ENCODE results near the gene TNRC6A. TPM values are rescaled to one million over a fixed set of nuclear protein-coding genes. Genes with fewer than 3 reads are reported as not detected.

Gene TNRC6A
- total RNA-seq, 4 donors from 2014 or later, result 26.3 to 120 (median 49.2) TPM

- Histone ChIP-seq H3K9me3 (no peaks in the 10 kb centered on the region), H3K4me3 (no peak overlapping the region), H3K27ac (no peak overlapping the region), H3K27me3 (no peaks in the 10 kb centered on the region), H3K4me1 (peaks cover 6% of the 10 kb centered on the region), H3K36me3 (no peaks in the 10 kb centered on the region)
- 29% methylated on average over 9 of the region's 9 CpGs for WGBS
- no peak for DNase-seq (ENCODE audit: low spot score in 2 of 2)
- TF ChIP-seq CTCF (IDR thresholded peaks at IDR 0.05) (no peak), POLR2AphosphoS5 (IDR thresholded peaks at IDR 0.05) (no peak), POLR2A (IDR thresholded peaks at IDR 0.05) (no peak), EP300 (IDR thresholded peaks at IDR 0.05) (no peak)
These were observed 129.0 kb downstream of the TNRC6A start for GRCh38 chr16:24858219-24859041.

- Histone ChIP-seq H3K36me3 (no peaks in the 10 kb centered on the region), H3K9me3 (no peaks in the 10 kb centered on the region), H3K27ac (no peak overlapping the region), H3K4me3 (no peak overlapping the region), H3K4me1 (no peaks in the 10 kb centered on the region), H3K27me3 (no peaks in the 10 kb centered on the region)
- 77% methylated on average over 1 of the region's 1 CpG for WGBS
- no peak for TF ChIP-seq CTCF (IDR thresholded peaks at IDR 0.05)
- no peak for TF ChIP-seq EP300 (IDR thresholded peaks at IDR 0.05)
- no peak for TF ChIP-seq POLR2A (IDR thresholded peaks at IDR 0.05)
- no peak for TF ChIP-seq POLR2AphosphoS5 (IDR thresholded peaks at IDR 0.05)
- no peak for DNase-seq (ENCODE audit: low spot score in 2 of 2)
These were observed 132.0 kb downstream of the TNRC6A start for GRCh38 chr16:24861461-24861860.

- Histone ChIP-seq H3K27me3 (no peaks in the 10 kb centered on the region), H3K9me3 (no peaks in the 10 kb centered on the region), H3K27ac (no peak overlapping the region), H3K4me3 (no peak overlapping the region), H3K36me3 (no peaks in the 10 kb centered on the region), H3K4me1 (no peaks in the 10 kb centered on the region)
- no peak for DNase-seq (ENCODE audit: low spot score in 2 of 2)
- 92% methylated on average over 3 of the region's 3 CpGs for WGBS
- TF ChIP-seq CTCF (IDR thresholded peaks at IDR 0.05) (no peak), POLR2AphosphoS5 (IDR thresholded peaks at IDR 0.05) (no peak), POLR2A (IDR thresholded peaks at IDR 0.05) (no peak), EP300 (IDR thresholded peaks at IDR 0.05) (no peak)
These were observed 134.4 kb downstream of the TNRC6A start for GRCh38 chr16:24863582-24864437.

- Histone ChIP-seq H3K4me3 (no peak overlapping the region), H3K9me3 (no peaks in the 10 kb centered on the region), H3K27ac (no peak overlapping the region), H3K27me3 (no peaks in the 10 kb centered on the region), H3K4me1 (no peaks in the 10 kb centered on the region), H3K36me3 (no peaks in the 10 kb centered on the region)
- no peak for DNase-seq (ENCODE audit: low spot score in 2 of 2)
- WGBS, result 88% methylated on average over 5 of the region's 8 CpGs
- no peak for TF ChIP-seq POLR2AphosphoS5 (IDR thresholded peaks at IDR 0.05)
- TF ChIP-seq POLR2A (IDR thresholded peaks at IDR 0.05), result no peak
- TF ChIP-seq EP300 (IDR thresholded peaks at IDR 0.05), result no peak
- TF ChIP-seq CTCF (IDR thresholded peaks at IDR 0.05), result no peak
These were observed 139.6 kb downstream of the TNRC6A start for GRCh38 chr16:24869033-24869432.

- H3K4me1 ChIP-seq, result no peaks in the 10 kb centered on the region
- H3K36me3 ChIP-seq, result no peaks in the 10 kb centered on the region
- no peak overlapping the region for H3K27ac ChIP-seq
- no peak for DNase-seq (ENCODE audit: low spot score in 2 of 2)
- 89% methylated on average over 5 of the region's 5 CpGs for WGBS
- H3K9me3 ChIP-seq, result no peaks in the 10 kb centered on the region
- TF ChIP-seq EP300 (IDR thresholded peaks at IDR 0.05), result no peak
- TF ChIP-seq POLR2AphosphoS5 (IDR thresholded peaks at IDR 0.05), result no peak
- no peak overlapping the region for H3K4me3 ChIP-seq
- no peaks in the 10 kb centered on the region for H3K27me3 ChIP-seq
These were observed 142.4 kb downstream of the TNRC6A start for GRCh38 chr16:24871891-24872290.
